IMR-90 (cell line): ENCODE results near the gene ZNF726.

Experiments used
- CHD1 ChIP-seq: IDR thresholded peaks from 2 replicates; pipeline ENCODE4 v1.6.1; 2012; ENCODE audit warnings: low read depth, low read length, improper control_type of control experiment
- CTCF ChIP-seq: conservative IDR thresholded peaks from 2 replicates; pipeline ENCODE4 v1.5.1; 2012; ENCODE audit warnings: mild to moderate bottlenecking, low read depth, low read length, improper control_type of control experiment
- FOS ChIP-seq: fragments of 150-350 bp; IDR thresholded peaks from 2 replicates; pipeline ENCODE4 v1.6.1; 2016; ENCODE audit warnings: low read depth, low read length
- MXI1 ChIP-seq: IDR thresholded peaks from 2 replicates; pipeline ENCODE4 v1.6.1; 2012; ENCODE audit warnings: low read depth, mild to moderate bottlenecking, low read length, moderate library complexity, borderline replicate concordance
- NFE2L2 ChIP-seq: fragments of 150-350 bp; IDR thresholded peaks from 2 replicates; pipeline ENCODE4 v1.6.1; 2016; ENCODE audit warnings: low read depth, mild to moderate bottlenecking, low read length
- POLR2A ChIP-seq: IDR thresholded peaks from 2 replicates; pipeline ENCODE4 v1.6.1; 2012; ENCODE audit warnings: mild to moderate bottlenecking, low read depth, low read length
- RAD21 ChIP-seq: IDR thresholded peaks from 2 replicates; pipeline ENCODE4 v1.6.1; 2012; ENCODE audit warnings: low read length, improper control_type of control experiment

- TF ChIP-seq MXI1 (no peak), CTCF (no peak), POLR2A (no peak), FOS (no peak), CHD1 (no peak), RAD21 (no peak), NFE2L2 (no peak)
Observed at GRCh38 chr19:23887642-23888041, 27.0 kb upstream of the ZNF726 start.
